GM18870 (cell line): ENCODE data around the gene ARTN.

Experiments used
- ATAC-seq: cut with Tn5 transposase; IDR thresholded peaks from one replicate; pipeline ENCODE4 v1.9.1; 2021; ENCODE audit warnings: moderate library complexity; ENCODE audit not compliant: unreplicated experiment

Gene ARTN

GRCh38 chr1:43983253-43983899 is 49.8 kb downstream of the ARTN start:
- ATAC-seq = no peak

- no peak for ATAC-seq
Measured at GRCh38 chr1:43984855-43985254, 51.3 kb downstream of the ARTN start.

GRCh38 chr1:43985984-43986595 is 52.5 kb downstream of the ARTN start:
- ATAC-seq = no peak

- no peak for ATAC-seq
Measured at GRCh38 chr1:43986712-43987111, 53.1 kb downstream of the ARTN start.
